Smooth muscle cell (in vitro differentiated cells): Measurements from ENCODE around the gene GBP6. TPM values are rescaled to one million over a fixed set of nuclear protein-coding genes. Genes with fewer than 3 reads are reported as not detected.

ENCODE experiments used
- DNase-seq: peaks from one replicate; lab custom pipeline; 2025; ENCODE audit not compliant: unreplicated experiment; lab: John Stamatoyannopoulos, UW
- H2AFZ ChIP-seq: fragments of 200-600 bp; sonication (generic); 2 replicates; pipeline ENCODE4 v1.6.0; 2016; ENCODE audit warnings: antibody characterized with exemption, low read depth, mild to moderate bottlenecking
- H3F3A ChIP-seq: fragments of 200-600 bp; sonication (generic); 2 replicates; pipeline ENCODE4 v1.6.0; 2017; ENCODE audit warnings: antibody characterized with exemption, low read depth
- H3K27ac ChIP-seq: fragments of 200-600 bp; sonication (generic); 2 replicates; pipeline ENCODE4 v1.5.1; 2016; ENCODE audit warnings: low read depth, mild to moderate bottlenecking
- H3K27me3 ChIP-seq: fragments of 200-600 bp; sonication (generic); 2 replicates; pipeline ENCODE4 v1.6.1; 2016; ENCODE audit warnings: low read depth, mild to moderate bottlenecking
- H3K36me3 ChIP-seq: fragments of 200-600 bp; sonication (generic); 2 replicates; pipeline ENCODE4 v1.5.1; 2016; ENCODE audit warnings: low read depth
- H3K4me1 ChIP-seq: fragments of 200-600 bp; sonication (generic); 2 replicates; pipeline ENCODE4 v1.5.1; 2016; ENCODE audit warnings: low read depth
- H3K4me2 ChIP-seq: fragments of 200-600 bp; sonication (generic); 2 replicates; pipeline ENCODE4 v1.6.0; 2016; ENCODE audit warnings: mild to moderate bottlenecking
- H3K4me3 ChIP-seq: fragments of 200-600 bp; sonication (generic); 2 replicates; pipeline ENCODE4 v1.5.1; 2016; ENCODE audit warnings: mild to moderate bottlenecking
- H3K79me2 ChIP-seq: fragments of 200-600 bp; sonication (generic); 2 replicates; pipeline ENCODE4 v1.6.0; 2016; ENCODE audit warnings: low read depth, mild to moderate bottlenecking
- H3K9ac ChIP-seq: fragments of 200-600 bp; sonication (generic); 2 replicates; pipeline ENCODE4 v1.6.0; 2016; ENCODE audit warnings: low read depth
- H3K9me3 ChIP-seq: fragments of 200-600 bp; sonication (generic); replicated peaks from 2 replicates; pipeline ENCODE4 v1.5.1; 2016; ENCODE audit warnings: low read depth
- H4K20me1 ChIP-seq: fragments of 200-600 bp; sonication (generic); 2 replicates; pipeline ENCODE4 v1.6.0; 2016; ENCODE audit warnings: low read depth
- CTCF ChIP-seq: fragments of 200-600 bp; sonication (generic); IDR thresholded peaks from 2 replicates; pipeline ENCODE4 v1.5.1; 2017; ENCODE audit warnings: borderline replicate concordance, mild to moderate bottlenecking, antibody characterized with exemption; ENCODE audit not compliant: insufficient read depth, poor library complexity, severe bottlenecking
- WGBS: methylation state at CpG from one replicate; pipeline ENCODE4 v1.1.7; 2016; ENCODE audit warnings: low lambda C conversion rate; 5-methylcytosine and 5-hydroxymethylcytosine counted together
- polyA plus RNA-seq: library from polyadenylated mRNA; unstranded; fragments of >200 nt; fragmentation: Nextera tagmentation; extraction: Ambion mirVana; gene quantifications from 2 replicates; pipeline ENCODE4 v1.2.1, GENCODE V29; 2016
- total RNA-seq: library from RNA; depleted of rRNA; stranded (reverse); fragments of >200 nt; gene quantifications from 2 replicates; pipeline ENCODE4 v1.2.3, GENCODE V29; 2014

GBP6 gene
- total and polyA plus RNA-seq, 2 experiments from 2014 or later = not detected

GRCh38 chr1:89358287-89358893, 5.5 kb upstream of the GBP6 start:
- Histone ChIP-seq H3K4me2 (no peak overlapping the region), H3K36me3 (no peaks in the 10 kb centered on the region), H3F3A (no peaks in the 10 kb centered on the region), H3K9me3 (no peaks in the 10 kb centered on the region), H3K27me3 (no peaks in the 10 kb centered on the region), H3K4me1 (no peaks in the 10 kb centered on the region), H3K4me3 (no peak overlapping the region), H3K79me2 (no peaks in the 10 kb centered on the region), H3K27ac (no peak overlapping the region), H4K20me1 (no peaks in the 10 kb centered on the region), H3K9ac (no peak overlapping the region), H2AFZ (no peak overlapping the region)
- peak; percentile 79 for TF ChIP-seq CTCF
- peak; percentile 5 for DNase-seq
- 19% methylated on average over 8 of the region's 8 CpGs for WGBS

GRCh38 chr1:89360716-89361115, 3.1 kb upstream of the GBP6 start:
- WGBS = 87% methylated on average over 1 of the region's 1 CpG
- TF ChIP-seq CTCF = no peak
- Histone ChIP-seq H3K27me3 (no peaks in the 10 kb centered on the region), H3K9me3 (no peaks in the 10 kb centered on the region), H3K79me2 (no peaks in the 10 kb centered on the region), H3K4me3 (no peak overlapping the region), H2AFZ (no peak overlapping the region), H3K27ac (no peak overlapping the region), H4K20me1 (no peaks in the 10 kb centered on the region), H3K36me3 (no peaks in the 10 kb centered on the region), H3F3A (no peaks in the 10 kb centered on the region), H3K4me1 (no peaks in the 10 kb centered on the region), H3K4me2 (no peak overlapping the region), H3K9ac (no peak overlapping the region)
- DNase-seq = no peak

- Histone ChIP-seq H3K9ac (no peak overlapping the region), H3K4me1 (no peaks in the 10 kb centered on the region), H2AFZ (no peak overlapping the region), H3K27ac (no peak overlapping the region), H3K27me3 (no peaks in the 10 kb centered on the region), H3K9me3 (no peaks in the 10 kb centered on the region), H4K20me1 (no peaks in the 10 kb centered on the region), H3K4me2 (no peak overlapping the region), H3K79me2 (no peaks in the 10 kb centered on the region), H3K4me3 (no peak overlapping the region), H3F3A (no peaks in the 10 kb centered on the region), H3K36me3 (no peaks in the 10 kb centered on the region)
- 79% methylated on average over 3 of the region's 3 CpGs for WGBS
- no peak for TF ChIP-seq CTCF
- no peak for DNase-seq
Observed at GRCh38 chr1:89361681-89362080, 2.2 kb upstream of the GBP6 start.

- H3K4me2 ChIP-seq = peak overlapping the region; percentile 6
- no peak for DNase-seq
Observed at GRCh38 chr1:89363196-89363595, 663 bp upstream of the GBP6 start.

More at GRCh38 chr1:89363196-89363595, 663 bp upstream of the GBP6 start:
- Histone ChIP-seq H3K4me1 (no peaks in the 10 kb centered on the region), H3K9me3 (no peaks in the 10 kb centered on the region), H3K27ac (no peak overlapping the region), H3K36me3 (no peaks in the 10 kb centered on the region), H3F3A (no peaks in the 10 kb centered on the region), H3K9ac (no peak overlapping the region), H4K20me1 (no peaks in the 10 kb centered on the region), H3K27me3 (no peaks in the 10 kb centered on the region), H3K4me3 (no peak overlapping the region), H2AFZ (peak overlapping the region; percentile 15), H3K79me2 (no peaks in the 10 kb centered on the region)
- WGBS = 70% methylated on average over 1 of the region's 1 CpG
- TF ChIP-seq CTCF = no peak
